Measurements from ENCODE around the gene MVB12B.

DNA sequence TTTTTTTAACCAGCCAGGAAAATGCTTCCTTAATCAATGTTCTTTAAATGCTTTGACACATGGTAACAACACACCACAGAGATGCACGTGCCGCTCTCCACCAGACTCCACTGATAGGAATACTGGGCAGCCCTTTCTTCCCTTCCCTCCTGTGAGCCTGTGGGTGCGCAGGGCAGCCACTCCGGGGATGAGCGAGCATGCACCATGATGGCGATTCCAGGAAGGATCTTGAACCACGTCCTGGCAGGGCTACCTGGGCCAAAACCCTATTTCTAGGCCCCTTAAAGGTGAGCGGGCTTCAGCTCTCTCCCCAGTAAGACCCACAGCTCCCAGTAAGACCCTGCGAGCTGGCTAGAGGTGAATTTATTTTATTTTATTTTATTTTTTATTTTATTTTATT is 128.2 kb downstream of the MVB12B start:
- TF ChIP-seq, protein P1, sequence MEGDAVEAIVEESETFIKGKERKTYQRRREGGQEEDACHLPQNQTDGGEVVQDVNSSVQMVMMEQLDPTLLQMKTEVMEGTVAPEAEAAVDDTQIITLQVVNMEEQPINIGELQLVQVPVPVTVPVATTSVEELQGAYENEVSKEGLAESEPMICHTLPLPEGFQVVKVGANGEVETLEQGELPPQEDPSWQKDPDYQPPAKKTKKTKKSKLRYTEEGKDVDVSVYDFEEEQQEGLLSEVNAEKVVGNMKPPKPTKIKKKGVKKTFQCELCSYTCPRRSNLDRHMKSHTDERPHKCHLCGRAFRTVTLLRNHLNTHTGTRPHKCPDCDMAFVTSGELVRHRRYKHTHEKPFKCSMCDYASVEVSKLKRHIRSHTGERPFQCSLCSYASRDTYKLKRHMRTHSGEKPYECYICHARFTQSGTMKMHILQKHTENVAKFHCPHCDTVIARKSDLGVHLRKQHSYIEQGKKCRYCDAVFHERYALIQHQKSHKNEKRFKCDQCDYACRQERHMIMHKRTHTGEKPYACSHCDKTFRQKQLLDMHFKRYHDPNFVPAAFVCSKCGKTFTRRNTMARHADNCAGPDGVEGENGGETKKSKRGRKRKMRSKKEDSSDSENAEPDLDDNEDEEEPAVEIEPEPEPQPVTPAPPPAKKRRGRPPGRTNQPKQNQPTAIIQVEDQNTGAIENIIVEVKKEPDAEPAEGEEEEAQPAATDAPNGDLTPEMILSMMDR (IDR thresholded peaks at IDR 0.05; ENCODE audit: insufficient read depth, low read length, poor library complexity, severe bottlenecking), result no peak
- TF ChIP-seq EZH2phosphoT487 (conservative IDR thresholded peaks at IDR 0.05; ENCODE audit: low read length), result no peak

All from SU-DHL-6 (cell line).